HFF-Myc (cell line): ENCODE data around the gene CTXND1.
A peak's percentile ranks its signal among the peaks of the same experiment; 100 is the strongest.

ENCODE experiments used
- DNase-seq: peaks from one replicate; pipeline ENCODE4 v3.0.0-alpha.2; 2011; ENCODE audit warnings: low read depth; ENCODE audit errors: extremely low read depth
- H3K4me3 ChIP-seq: replicated peaks from 2 replicates; pipeline ENCODE4 v1.5.1; 2011; ENCODE audit warnings: low read depth, mild to moderate bottlenecking, control low read depth, low read length
- TF ChIP-seq, protein P1 (sequence below): IDR thresholded peaks from 2 replicates; pipeline ENCODE4 v1.5.1; 2012; ENCODE audit warnings: mild to moderate bottlenecking, low read depth, low read length, control low read depth; ENCODE audit errors: missing control alignments

CTXND1 gene

DNA sequence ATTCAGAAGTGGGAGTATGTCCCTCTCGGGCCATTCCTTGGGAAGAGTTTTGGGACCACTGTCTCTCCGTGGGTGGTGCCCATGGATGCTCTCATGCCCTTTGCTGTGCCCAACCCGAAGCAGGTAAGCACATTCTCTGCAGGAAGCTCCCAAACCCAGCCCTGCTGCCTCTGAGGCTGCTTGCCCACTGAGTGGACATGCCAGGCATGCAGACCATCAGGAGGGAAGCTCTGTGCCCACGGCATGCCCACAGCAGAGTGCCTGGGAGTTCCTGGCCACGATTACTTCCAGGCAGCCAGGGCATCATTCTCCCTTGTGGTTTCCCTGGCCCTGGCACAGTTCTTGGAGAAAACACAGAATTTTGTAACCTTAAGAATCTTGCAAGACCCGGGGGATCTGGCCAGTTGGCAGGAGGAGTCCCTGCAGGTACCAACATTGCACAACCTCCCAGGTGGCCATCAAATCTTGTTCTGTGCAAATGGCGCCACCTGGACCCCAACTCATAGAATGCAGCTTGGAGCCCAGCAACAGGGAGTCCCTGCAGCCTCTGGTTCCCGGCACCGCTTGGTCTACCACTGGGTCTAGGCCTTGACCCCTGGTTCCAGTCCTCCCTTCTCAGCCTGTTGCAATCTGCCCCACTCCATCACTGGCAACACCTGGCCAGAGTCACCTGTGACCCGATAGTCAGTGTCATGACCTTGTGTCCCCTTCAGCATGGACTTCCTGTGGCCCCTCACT is 78.8 kb downstream of the CTXND1 start:
- no peak for DNase-seq
- no peak overlapping the region for H3K4me3 ChIP-seq
- TF ChIP-seq, protein P1, sequence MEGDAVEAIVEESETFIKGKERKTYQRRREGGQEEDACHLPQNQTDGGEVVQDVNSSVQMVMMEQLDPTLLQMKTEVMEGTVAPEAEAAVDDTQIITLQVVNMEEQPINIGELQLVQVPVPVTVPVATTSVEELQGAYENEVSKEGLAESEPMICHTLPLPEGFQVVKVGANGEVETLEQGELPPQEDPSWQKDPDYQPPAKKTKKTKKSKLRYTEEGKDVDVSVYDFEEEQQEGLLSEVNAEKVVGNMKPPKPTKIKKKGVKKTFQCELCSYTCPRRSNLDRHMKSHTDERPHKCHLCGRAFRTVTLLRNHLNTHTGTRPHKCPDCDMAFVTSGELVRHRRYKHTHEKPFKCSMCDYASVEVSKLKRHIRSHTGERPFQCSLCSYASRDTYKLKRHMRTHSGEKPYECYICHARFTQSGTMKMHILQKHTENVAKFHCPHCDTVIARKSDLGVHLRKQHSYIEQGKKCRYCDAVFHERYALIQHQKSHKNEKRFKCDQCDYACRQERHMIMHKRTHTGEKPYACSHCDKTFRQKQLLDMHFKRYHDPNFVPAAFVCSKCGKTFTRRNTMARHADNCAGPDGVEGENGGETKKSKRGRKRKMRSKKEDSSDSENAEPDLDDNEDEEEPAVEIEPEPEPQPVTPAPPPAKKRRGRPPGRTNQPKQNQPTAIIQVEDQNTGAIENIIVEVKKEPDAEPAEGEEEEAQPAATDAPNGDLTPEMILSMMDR = peak; percentile 82

DNA sequence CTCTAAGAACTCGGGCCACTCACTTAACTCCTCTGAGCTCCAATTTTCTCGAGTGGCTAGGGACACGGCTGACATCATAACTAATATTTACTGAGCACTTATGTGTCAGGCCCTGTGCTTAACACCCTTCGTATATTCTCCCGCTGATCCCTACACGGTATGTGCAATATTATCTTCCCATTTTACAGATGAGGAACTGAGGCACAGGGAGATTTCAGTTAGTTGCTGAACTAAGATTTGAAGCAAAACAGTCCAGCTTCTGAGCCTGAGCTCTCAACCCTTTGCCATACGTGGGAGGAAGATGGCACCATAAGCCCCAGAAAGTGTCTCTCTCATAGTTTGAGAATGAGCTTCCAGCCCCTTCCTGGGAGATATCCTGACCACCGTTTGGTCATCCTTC is 79.6 kb downstream of the CTXND1 start:
- TF ChIP-seq, protein P1 = no peak
- DNase-seq = no peak
- no peak overlapping the region for H3K4me3 ChIP-seq

DNA sequence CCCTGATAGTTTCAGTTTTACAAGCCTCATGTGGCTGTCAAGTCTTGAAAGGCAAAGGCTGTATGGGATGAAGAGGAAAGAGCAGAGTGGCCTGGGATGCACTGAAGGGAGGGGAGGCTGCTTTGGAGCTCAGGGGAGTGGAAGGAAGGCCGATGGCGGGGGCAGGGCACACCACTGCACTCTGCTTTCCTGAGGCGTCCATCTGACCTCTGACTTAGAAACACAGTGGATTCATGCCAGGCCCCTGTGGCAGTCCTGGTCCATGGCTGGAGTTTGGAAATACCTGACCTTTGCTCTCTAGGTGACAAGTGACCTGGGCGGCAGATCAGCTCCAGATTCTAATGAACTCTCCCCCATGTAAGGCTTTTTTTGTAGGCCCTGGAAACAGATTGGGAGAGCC is 80.2 kb downstream of the CTXND1 start:
- TF ChIP-seq, protein P1 = no peak
- no peak overlapping the region for H3K4me3 ChIP-seq

DNA sequence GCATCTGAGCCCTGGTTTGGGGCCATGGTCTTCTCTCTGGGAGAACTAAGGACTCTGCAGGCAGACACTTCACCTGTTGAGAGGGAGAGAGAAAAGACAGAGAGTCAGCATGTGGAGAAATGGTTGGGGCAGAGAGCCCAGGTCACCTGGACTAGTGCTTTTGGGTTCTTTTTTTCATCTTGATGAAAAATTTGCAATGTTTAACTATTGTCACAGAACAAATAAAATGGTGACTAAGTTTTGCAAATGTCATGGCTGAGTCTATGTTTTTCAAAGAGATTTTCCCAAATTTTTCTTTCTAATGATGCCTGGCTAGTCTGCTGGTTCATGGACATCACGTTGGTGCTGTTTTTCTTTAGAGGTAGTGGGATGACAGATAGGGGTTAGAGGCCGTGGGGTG is 81.4 kb downstream of the CTXND1 start:
- H3K4me3 ChIP-seq = no peak overlapping the region
- no peak for DNase-seq
- TF ChIP-seq, protein P1 = no peak

More for the DNA sequence above, 80.2 kb downstream of the CTXND1 start:
- no peak for DNase-seq

DNA sequence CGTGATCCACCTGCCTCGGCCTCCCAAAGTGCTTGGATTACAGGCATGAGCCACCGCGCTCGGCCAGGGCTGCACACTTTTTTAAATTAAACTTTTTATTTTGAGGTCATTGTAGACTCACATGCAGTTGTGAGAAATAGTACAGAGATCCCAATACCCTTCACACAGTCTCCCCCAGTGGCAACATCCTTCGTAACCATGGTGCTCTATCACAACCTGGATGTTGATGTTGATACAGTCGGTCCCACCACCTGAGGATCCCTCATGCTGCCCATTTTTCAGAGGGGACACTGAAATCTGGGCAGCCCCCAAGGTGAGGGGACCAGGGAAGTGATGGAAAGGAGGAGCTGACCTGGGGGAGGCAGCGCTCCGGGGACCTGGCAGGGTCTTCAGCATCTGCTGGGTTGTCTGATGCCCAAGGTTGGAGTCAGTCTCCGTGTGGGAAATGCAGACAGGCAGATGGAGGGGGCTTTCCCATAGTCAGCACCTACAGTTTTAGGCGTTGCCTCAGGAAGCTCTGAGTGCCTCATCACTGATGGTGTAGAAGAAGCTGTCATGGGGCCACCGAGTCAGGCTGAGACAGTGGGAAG is 82.2 kb downstream of the CTXND1 start:
- H3K4me3 ChIP-seq = no peak overlapping the region
- no peak for DNase-seq
- TF ChIP-seq, protein P1 = no peak

DNA sequence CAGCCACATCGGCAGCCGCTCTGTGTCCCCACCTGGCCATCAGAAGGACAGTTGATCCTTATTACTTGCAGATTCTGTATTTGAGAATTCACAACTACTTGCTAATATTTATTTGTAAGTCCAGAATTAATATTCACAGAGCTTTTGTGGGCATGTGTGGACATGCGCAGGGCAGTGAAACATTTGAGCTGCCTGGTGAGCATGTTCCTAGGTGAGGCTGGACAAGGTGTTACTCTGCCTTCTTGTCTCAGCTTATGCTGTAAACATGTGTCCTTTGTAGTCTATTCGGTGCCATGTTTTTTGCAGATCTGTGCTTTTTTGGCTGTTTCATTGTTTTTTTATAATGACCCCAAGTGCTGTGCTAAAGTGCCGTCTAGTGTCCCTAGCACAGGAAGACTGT is 83.6 kb downstream of the CTXND1 start:
- TF ChIP-seq, protein P1 = no peak
- DNase-seq = no peak
- no peak overlapping the region for H3K4me3 ChIP-seq
